NCI-H146 (cell line): Measurements from ENCODE around the gene TOGARAM2.
"Not testable (repeated sequence)": the region's sequence is repeated elsewhere in the genome, so short reads cannot be mapped to it uniquely, and the experiment has no call there.

Experiments used
- DNase-seq: peaks from one replicate; lab custom pipeline; 2025; lab: John Stamatoyannopoulos, UW

Gene TOGARAM2

DNA sequence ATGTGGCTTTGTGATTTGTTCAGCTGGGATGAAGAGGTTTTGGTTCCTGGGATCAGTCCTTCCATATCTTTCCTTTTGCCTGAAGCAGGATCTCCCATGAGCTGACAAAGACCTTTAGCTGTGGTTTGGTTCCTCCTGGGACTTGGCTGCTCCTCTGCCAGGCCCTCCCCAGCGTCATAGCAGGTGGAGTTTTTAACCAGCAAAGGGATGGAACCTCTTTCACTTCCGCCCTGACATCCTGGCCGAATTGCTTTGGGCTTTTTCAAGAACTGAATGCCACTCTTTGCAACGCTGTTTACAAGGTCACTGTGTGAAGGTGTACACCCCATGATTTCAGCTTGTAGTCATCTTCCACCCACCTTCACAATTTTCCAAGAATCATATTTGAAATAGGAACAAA is 92.8 kb downstream of the TOGARAM2 start:
- DNase-seq: no peak

DNA sequence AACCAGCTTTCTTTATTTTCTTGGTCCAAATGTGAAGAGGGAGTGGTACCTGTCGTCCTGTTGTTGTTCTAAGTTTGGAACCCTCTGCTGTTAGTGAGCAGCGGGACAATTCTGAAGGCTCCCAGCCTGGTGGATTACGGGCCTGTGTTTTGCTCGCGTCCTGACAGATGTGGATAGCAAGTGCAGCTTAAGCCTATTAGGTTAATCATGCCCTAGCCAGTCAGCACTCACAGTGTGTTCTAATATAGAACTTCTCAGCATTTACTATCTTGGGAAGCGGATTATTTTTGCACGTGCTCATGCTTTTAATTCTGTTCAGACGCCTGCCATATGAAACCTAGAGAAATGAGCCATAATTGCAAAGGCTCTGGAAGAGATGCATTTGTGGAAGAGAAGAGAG is 93.3 kb downstream of the TOGARAM2 start, which contains the start of gene PCARE:
TSS of gene PCARE (minus strand) at position 113 of the 400 bp plus-strand sequence. CDS start 262 bp downstream, outside the sequence.
- no peak for DNase-seq

DNA sequence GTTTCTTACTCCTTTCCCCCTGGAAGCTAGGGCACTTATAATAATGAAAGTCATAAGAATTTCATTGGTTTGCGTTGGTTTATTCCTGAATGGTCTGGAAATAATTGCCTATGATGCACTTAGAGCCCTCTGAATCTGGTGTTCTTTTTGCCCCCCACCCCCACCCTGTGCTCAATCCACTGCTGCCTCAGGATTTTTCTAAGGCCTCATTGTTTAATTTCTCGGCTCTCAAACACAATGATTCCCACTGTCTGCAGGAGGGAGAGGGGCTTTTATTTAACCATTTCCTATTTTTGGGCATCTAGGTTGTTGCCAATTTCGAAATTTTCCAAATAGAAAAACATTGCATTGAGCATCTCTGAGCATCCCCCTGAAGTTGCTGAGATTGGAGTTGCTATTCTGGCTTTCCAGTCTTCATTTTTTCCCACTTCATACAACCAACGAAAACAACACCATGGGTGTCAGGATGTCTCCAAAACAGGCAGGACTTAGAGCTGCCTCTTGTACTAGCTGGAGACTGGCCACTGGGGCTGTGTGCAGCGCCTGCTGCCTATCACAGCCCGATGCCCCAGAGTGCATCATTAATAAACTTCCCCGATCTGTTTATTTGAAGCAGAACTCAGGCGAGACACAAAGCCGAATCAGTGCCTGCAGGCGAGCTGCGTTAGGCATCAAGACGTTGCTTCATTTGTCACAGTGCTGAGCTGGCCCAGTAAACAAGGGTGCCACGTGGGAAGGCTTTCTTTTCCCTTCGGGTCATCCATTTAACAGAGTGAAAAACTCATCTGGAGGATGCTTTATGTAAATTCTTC is 95.0 kb downstream of the TOGARAM2 start:
- DNase-seq: no peak

DNA sequence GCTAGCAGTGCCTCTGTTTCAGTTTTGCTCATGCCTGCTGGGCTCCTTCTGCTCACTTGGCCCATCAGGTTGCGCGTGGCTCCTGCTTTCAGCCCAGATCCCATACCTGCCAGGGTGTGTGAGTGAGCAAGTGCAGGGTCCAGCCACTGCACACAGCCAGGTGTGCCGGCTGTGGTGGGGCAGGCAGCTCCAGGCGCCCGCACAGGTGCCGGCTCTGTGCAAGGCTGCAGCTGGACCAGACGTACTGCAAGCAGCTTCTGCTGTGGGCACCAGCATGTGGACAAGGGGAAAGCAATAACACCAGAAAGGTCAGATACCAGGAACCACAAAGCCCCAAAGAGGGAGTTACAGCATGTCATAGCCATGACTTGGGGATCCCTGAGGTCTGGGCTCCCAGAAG is 98.8 kb downstream of the TOGARAM2 start:
- DNase-seq: no peak

DNA sequence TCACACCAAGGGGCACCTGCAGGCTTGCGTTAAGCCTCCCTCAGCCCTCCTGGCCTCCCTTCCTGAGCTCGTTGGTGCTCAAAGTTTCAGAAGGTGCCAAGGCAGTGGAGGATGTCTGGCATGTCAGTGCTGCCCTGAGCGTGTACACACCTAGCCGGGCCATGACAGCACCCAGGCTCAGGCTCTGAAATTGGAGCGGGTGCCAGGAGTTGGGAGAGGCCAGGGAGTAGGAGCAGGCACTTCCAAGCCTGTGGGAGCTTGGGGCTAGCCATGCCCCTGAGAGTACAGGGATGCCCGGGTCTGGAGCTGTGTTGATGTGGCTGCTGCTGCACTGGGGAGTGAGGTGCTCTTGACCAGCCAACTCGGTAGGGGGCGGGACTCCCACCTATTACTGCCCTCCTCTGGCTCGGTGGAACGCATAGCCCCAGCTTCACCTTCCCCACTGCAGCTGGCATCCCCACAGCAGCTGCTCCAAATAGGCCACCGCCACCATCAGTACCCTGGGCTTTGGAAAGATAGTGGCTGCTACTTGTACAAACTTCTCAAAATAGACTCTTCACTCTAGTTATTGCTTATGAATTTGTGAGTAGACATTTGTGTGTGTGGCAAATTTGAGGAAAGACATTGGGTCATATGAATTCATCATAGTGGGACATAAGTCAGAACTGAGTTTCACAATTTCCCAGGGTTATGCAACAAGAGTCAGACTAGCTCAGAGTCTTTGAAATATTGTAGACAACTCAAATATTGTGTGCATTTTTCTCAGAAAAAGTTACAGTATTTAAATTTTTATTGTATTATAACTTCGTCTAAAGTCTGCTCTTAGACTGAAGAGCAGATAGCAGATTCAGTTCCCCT is 100.0 kb downstream of the TOGARAM2 start:
- no peak for DNase-seq

DNA sequence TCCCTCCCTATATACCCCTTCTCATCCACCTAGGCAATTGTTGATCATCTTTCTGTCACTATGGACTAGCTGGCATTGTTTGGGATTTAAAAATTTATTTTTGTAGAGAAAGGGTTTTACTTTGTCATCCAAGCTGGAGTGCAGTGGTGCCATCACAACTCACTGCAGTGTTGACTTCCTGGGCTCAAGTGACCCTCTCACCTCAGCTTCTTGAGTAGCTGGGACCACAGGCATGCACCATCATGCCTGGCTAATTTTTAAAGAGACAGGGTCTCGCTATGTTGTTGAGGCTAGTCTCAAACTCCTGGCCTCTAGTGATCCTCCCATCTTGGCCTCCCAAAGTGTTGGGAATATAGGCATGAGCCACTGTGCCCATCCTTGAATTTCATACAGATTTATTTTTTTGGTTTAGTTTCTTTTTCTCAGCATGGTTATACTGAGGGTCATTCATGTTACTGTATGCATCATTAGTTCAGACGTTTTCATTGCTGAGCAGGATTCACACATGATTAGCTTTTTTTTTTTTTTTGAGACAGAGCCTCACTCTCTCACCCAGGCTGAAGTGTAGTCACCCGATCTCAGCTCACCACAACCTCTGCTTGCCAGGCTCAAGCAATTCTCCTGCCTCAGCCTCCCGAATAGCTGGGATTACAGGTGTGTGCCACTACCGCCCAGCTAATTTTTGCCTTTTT is 101.9 kb downstream of the TOGARAM2 start:
- DNase-seq: no peak

DNA sequence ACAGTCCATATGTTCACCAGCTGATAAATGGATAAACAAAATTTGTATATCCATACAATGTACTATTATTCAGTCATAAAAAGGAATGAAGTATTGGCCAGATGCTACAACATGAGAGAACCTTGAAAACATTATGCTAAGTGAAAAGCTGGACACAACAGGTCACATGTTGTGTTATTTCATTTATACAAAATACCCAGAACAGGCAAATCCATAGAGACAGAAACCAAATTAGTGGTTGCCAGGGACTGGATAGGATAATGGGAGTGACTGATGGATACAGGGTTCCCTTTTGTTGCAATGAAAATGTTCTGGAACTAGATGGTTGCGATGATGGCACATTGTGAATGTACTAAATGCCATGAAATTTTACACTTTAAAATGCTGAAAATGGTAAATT is 103.5 kb downstream of the TOGARAM2 start:
- no peak for DNase-seq

DNA sequence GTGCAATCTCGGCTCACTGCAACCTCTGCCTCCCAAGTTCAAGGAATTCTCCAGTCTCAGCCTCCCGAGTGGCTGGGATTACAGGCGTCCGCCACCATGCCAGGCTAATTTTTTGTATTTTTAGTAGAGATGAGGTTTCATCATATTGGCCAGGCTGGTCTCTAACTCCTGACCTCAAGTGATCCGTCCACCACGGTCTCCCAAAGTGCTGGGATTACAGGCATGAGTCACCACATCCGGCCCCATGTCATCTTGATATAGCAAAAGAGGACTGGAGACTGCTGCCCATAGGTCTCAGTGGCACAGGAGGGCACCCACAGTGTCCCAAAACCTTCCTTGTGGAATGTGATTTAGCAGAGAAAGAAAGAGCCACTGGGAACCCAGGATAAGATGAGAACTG is 109.2 kb downstream of the TOGARAM2 start:
- DNase-seq: not testable (repeated sequence)

DNA sequence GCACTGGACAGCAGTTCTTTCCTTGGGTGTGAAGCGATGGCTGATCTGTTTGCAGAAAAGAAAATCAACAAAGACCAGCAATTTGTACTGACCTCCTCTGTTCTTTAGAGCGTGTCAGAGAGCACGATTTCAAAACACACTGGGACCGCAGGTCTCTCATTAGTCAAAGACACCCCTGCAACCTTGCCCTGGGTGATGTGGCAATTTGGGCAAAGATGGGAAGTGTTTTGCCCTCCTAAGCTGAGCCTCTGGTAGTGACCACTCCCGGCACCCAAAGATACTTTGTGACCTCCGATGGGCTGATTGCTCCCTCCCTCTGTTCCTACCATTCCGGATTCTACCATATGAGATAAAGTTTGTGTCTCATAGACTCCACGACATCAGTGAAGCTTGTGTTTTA is 115.9 kb downstream of the TOGARAM2 start:
- DNase-seq: no peak

DNA sequence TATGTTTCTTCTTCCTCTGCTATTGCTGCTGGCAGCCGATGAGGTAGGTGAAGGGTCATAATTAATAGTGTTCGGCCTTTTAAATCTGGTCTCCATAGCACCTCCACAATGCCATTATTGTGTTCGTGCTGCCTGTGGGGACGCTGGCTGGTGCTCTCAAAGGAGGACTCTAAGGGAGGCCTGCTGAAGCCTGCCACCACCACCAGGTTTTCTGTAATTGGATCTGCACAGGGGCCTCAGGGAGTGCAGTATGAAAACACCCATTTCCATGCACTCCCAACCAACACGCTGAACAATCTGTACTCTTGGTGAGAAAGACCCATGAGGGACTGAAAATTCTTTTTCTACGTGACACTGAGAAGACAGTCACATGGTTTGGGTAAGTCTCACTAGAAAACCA is 116.5 kb downstream of the TOGARAM2 start:
- DNase-seq: peak; percentile 79

DNA sequence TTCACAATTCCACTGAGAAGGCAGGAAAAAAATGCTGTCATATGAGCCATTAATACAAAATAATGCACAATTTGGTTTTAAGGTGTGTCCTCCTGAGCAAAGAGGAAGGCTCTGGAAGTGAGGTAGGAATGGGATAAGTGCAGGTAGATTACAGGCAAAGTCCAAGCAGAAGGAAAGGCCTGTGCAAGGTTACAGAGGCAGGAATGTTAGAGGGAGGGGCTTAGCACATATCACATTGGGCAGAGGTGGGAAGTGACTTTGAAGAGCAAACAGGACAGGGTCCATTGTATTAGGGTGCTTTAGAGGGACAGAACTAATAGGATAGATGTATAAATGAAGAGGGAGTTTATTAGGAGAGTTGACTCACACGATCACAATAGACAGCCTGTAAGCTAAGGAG is 119.5 kb downstream of the TOGARAM2 start:
- DNase-seq: no peak
